CD4-positive, alpha-beta T cell treated with Interleukin-21 for 1 hour (primary cell): Measurements from ENCODE around the gene DENND1C.
A peak's percentile ranks its signal among the peaks of the same experiment; 100 is the strongest.
"Not testable (repeated sequence)": the region's sequence is repeated elsewhere in the genome, so short reads cannot be mapped to it uniquely, and the experiment has no call there.

ENCODE experiments used
- DNase-seq: peaks from one replicate; pipeline ENCODE4 v3.0.0-alpha.2; 2020

Gene DENND1C

GRCh38 chr19:6452223-6452614, 29.4 kb downstream of the DENND1C start:
- DNase-seq: no peak

GRCh38 chr19:6451583-6452222, 29.9 kb downstream of the DENND1C start:
- DNase-seq: no peak

DNA sequence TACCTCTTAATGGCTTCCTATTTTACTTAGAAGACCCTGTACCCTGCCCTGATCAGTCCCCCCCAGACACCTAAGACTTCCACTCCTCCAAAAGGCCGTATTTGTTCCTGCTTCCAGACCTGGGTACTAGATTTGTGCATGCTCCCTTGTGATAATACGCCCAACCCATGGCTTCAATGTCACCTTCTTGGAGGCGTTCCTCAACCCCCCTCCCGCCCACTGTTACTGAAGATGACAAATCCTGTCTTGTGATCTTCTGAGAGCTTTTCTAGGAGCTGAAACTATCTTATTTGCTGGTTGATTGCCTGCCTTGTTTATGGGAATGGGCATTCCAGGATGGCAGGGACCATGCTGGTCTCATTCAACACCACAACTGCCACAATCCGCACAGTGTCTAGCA, 31.4 kb downstream of the DENND1C start:
- no peak for DNase-seq

DNA sequence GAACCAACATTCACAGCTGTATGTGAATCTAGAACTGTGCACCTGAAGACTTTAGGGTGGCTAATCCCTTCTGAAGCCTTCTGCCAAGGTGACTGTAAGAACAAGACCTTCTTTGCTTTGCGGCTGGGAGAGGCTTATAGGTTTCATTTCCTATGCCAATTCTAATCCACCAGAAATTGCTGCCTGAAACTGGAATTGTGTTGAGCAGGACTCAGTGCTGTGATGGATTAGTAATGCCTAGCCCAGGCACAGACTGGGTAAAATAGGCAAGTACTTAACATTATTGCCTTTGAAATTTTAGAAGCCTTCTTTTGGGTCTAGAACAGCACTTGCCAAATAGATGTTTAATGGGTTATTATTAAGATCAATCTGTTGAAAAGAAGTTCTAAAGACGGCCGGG, 33.5 kb downstream of the DENND1C start:
- no peak for DNase-seq

DNA sequence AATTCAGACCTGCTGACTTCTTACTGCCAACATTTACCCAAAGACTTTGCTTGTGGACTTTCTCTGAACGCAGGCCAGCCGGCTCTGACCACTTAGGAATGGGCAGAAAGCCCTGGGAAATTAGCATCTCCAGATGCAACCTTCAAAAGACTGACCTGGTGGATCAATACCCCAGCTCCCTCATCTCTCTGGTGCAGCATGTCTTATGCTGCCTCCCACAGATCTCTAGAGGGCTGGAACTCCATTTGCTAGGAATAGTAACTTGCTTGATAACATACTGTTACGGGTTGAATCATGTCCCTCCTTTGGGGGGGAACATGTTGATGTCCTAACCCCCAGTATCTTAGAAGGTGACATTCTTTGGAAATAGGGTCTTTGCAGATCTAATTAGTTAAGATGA, 35.1 kb downstream of the DENND1C start:
- no peak for DNase-seq

- DNase-seq: no peak
These were observed 37.6 kb downstream of the DENND1C start for GRCh38 chr19:6443986-6444385.

DNA sequence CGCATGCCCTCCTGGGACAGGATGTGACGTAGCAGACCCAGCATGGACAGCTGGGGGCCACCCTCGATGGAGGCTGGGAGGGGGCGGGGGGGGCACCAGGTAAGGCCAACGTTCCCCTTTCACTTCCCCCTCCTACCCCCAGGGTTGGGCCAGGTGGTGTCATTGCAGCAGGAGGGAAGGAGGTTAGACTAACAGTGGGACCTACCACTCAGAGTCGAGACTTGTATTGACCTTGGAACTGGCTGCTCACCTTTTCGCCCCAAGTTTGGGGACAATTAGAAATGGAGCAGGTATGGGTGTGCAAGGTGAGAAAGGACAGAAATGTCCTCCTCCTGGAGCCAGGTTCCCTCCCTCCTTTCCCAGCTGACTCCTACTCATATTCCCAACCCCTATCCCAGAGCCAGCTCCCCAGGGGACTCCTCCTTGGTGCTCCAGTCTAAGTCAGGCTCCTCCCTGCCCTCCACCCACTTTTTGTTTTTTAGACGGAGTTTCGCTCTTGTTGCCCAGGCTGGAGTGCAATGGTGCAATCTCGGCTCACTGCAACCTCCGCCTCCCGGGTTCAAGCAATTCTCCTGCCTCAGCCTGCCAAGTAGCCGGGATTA, 39.4 kb downstream of the DENND1C start:
- no peak for DNase-seq

GRCh38 chr19:6440905-6441304, 40.7 kb downstream of the DENND1C start:
- no peak for DNase-seq

GRCh38 chr19:6439743-6440142, 41.8 kb downstream of the DENND1C start:
- DNase-seq: no peak

- no peak for DNase-seq
These were observed 47.9 kb downstream of the DENND1C start, which contains the start of gene SLC25A41 for GRCh38 chr19:6433663-6434062. Gene SLC25A41, minus strand, starts transcription at chr19:6433763. Its CDS starts 70 bp downstream, at chr19:6433693.

- DNase-seq: no peak
These were observed 48.4 kb downstream of the DENND1C start for GRCh38 chr19:6433165-6433564.

GRCh38 chr19:6431891-6432290, 49.7 kb downstream of the DENND1C start:
- no peak for DNase-seq

GRCh38 chr19:6429419-6430221, 52.0 kb downstream of the DENND1C start:
- DNase-seq: no peak

DNA sequence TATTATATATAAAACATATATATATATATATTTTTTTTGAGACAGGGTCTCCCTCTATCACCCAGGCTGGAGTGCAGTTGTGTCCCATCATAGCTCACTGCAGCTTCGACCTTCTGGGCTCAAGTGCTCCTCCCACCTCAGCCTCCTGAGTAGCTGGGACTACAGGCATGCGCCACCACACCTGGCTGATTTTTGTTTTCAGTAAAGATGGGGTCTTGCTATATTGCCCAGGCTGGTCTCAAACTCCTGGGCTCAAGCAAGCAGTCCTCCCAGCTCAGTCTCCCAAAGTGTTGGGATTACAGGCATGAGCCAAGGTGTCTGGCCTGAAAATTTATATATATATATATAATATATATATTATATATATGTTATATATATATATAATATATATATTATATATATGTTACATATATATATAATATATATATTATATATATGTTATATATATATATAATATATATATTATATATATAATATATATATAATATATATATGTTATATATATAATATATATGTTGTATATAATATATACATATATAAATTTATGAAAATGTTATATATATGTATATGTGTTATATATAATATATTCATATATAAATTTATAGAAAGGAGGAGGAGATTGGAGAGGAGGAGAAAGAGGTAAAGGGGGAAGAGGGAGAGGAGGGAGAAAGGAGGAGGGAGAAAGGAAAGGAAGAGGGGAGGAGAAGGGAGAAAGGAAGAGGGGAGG, 52.7 kb downstream of the DENND1C start:
- not testable (repeated sequence) for DNase-seq

GRCh38 chr19:6427131-6427530, 54.5 kb downstream of the DENND1C start:
- DNase-seq: no peak

GRCh38 chr19:6425732-6426620, 55.6 kb downstream of the DENND1C start:
- DNase-seq: peak; percentile 17

GRCh38 chr19:6424939-6425731, 56.5 kb downstream of the DENND1C start:
- peak; percentile 100 for DNase-seq

DNA sequence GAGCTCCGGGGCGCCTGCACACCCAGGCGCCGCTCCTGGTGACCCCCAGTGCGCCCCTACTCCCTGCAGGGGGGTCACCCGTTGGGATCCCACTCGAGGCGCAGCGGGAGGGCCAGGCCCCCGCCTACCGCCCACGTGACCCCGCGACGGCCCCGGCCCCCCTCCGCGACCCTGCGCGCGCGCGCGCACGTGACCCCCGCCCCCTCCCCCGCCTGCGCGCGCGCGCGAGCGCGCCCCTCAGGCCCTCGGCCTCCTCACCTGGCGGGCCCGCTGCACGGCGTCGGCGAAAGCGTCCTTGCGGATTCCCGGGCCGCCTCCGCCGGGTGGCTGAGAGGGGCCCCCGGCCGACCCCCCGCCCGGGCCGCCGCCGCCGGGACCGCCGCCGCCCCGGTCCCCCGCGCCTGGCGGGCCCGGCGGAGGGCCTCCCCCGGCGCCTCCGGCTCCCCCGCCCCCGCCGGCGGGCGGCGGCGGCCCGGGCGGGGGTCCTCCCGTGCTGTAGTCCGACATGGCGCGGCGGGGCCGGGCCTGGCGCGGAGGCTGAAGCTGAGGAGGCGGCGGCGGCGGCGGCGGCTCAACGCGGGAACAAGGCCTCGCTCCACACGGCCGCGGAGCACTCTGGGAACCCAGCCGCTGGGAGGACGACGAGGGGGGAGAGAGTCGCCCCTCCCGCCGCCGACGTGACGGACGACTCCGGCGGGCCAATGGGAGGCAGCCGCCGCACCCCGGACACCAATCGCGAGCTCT, 57.2 kb downstream of the DENND1C start, which contains the start of gene KHSRP:
KHSRP (minus strand) TSS at position 617 of the 744 bp plus-strand sequence; CDS start at position 507, 110 bp downstream.
- peak; percentile 30 for DNase-seq

GRCh38 chr19:6423499-6424194, 57.9 kb downstream of the DENND1C start:
- DNase-seq: peak; percentile 19
